ENCODE data around the gene MPP3.

GRCh38 chr17:43782913-43783680 lies 49.8 kb downstream of the MPP3 start:
- TF ChIP-seq CTCF (IDR thresholded peaks at IDR 0.05) (no peak), EP300 (IDR thresholded peaks at IDR 0.05) (no peak)

All from ovary (tissue), 3 donors.